NCI-H2081 treated with DMSO at 0.1 percent for 48 hours (cell line): ENCODE measurements around the gene SLC30A3.

Experiments used
- DNase-seq: peaks from one replicate; lab custom pipeline; 2025; lab: John Stamatoyannopoulos, UW

Gene SLC30A3

GRCh38 chr2:27231921-27232320 lies 30.9 kb downstream of the SLC30A3 start:
- no peak for DNase-seq

GRCh38 chr2:27227501-27227900 lies 35.3 kb downstream of the SLC30A3 start:
- DNase-seq, result no peak

GRCh38 chr2:27225526-27225925 lies 37.3 kb downstream of the SLC30A3 start:
- no peak for DNase-seq

- DNase-seq, result no peak
These were observed 39.4 kb downstream of the SLC30A3 start for GRCh38 chr2:27223416-27223815.

GRCh38 chr2:27222407-27222806 lies 40.4 kb downstream of the SLC30A3 start:
- no peak for DNase-seq

- no peak for DNase-seq
These were observed 41.7 kb downstream of the SLC30A3 start for GRCh38 chr2:27221166-27221565.

- no peak for DNase-seq
These were observed 42.8 kb downstream of the SLC30A3 start for GRCh38 chr2:27220091-27220490.

- DNase-seq, result no peak
These were observed 43.8 kb downstream of the SLC30A3 start for GRCh38 chr2:27219091-27219490.

- DNase-seq, result no peak
These were observed 44.2 kb downstream of the SLC30A3 start for GRCh38 chr2:27218614-27219013.

- peak; percentile 74 for DNase-seq
These were observed 45.4 kb downstream of the SLC30A3 start, which contains the start of gene CAD for GRCh38 chr2:27217173-27218121. CAD (plus strand) TSS chr2:27217369; CDS start chr2:27217552, 183 bp downstream.

GRCh38 chr2:27216416-27217137 lies 46.3 kb downstream of the SLC30A3 start:
- no peak for DNase-seq

- DNase-seq, result no peak
These were observed 47.9 kb downstream of the SLC30A3 start for GRCh38 chr2:27214941-27215340.

GRCh38 chr2:27212626-27213471 lies 50.0 kb downstream of the SLC30A3 start:
- no peak for DNase-seq

GRCh38 chr2:27211943-27212625 lies 50.8 kb downstream of the SLC30A3 start, which contains the start of the genes ATRAID and SLC5A6:
ATRAID (plus strand) TSS chr2:27212041; CDS start chr2:27212369, 328 bp downstream.
SLC5A6 (minus strand) TSS chr2:27212268; CDS start chr2:27207650, 4,618 bp downstream.
- DNase-seq, result peak; percentile 59

- DNase-seq, result peak; percentile 57
These were observed 51.5 kb downstream of the SLC30A3 start for GRCh38 chr2:27211241-27211942.

- no peak for DNase-seq
These were observed 53.0 kb downstream of the SLC30A3 start for GRCh38 chr2:27209621-27210401.

GRCh38 chr2:27208486-27209050 lies 54.3 kb downstream of the SLC30A3 start:
- DNase-seq, result no peak

- no peak for DNase-seq
These were observed 56.5 kb downstream of the SLC30A3 start for GRCh38 chr2:27206346-27206745.

GRCh38 chr2:27205206-27205605 lies 57.6 kb downstream of the SLC30A3 start:
- DNase-seq, result no peak
